HL-60/S4 (cell line): Measurements from ENCODE around the gene MPPED2.
"Not testable (repeated sequence)": the region's sequence is repeated elsewhere in the genome, so short reads cannot be mapped to it uniquely, and the experiment has no call there.

ENCODE experiments used
- in situ Hi-C: fragments of 300-500 bp; cut with MboI; formaldehyde crosslinking; loops from 2 replicates; pipeline ENCODE4 v1.14.3; 2022; ENCODE audit warnings: low sequenced_read_pairs

Gene MPPED2

DNA sequence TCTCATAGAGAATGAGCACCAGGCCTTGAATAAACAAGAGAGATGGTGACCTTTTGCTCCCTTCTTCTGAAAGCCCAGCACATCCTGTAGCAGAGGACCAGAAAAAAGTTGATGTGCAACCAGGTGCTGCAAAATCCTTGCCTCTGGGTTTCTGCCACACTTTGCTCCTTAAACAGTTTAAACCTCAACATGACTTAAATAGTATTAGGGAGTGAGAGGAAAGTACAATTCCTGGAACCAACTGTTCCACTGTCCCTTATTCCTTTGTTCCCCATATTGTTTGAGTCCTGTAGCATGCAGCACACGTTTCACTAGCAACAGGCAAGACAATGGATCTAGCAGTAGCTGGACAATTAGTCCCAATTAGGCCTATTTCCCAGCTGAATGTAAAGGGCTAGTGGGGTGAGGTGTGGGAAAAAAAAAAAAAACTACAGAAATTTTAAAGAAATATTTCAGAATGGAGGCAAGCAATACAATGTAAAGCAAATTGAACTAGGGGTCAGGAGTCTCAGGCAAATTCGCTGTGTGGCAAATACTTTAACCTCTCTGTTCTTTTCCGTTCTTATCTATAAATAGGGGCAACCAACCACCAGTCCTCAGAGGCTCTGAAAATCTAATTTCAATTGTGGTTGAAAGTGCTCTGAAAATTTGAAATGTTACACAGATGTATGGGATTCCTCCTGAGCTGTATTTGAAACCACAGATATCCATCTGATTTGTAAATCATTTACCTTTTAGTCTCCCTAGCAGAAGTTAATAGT is 6.6 kb downstream of the MPPED2 start:
- in situ Hi-C loops, result no loop called here

DNA sequence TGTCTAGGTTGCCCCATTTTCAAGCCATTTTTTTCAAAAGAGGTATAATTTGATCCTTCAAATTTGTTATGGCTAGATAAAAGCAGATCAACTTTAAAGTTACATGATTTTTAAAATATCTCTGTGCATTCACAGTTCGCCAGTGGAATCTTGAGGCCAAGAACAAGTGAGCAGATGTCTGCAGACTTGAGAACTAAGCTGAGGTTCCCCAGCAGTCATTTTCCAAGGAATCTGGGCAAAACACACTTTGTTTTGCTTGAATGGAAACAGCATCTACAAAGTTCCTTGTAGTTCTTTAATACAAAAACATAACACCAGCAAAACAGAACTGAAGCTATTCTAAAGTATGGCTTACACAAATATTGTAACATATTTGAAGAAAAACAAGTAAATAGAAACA is 7.7 kb downstream of the MPPED2 start:
- in situ Hi-C loops, result no loop called here

- in situ Hi-C loops, result no loop called here
These were observed 12.2 kb downstream of the MPPED2 start for GRCh38 chr11:30573951-30574350.

DNA sequence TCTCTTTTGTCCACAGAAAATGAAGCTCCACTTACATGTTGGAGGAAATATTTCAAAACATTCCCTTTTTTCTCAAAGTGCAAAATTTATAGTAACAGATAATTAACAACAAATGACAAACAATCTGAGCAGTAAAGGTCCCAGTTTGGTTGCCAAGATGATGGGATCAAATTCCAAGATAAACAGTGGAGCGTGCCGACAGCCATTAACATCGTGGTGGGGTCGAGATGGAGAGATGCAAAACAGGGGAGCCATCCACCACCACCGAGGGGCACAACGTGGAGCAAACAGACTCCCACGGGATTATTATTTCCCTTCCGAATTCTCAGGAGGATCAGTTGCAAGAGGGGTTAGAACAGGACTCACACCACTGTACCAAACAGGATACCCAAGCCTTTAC is 17.2 kb downstream of the MPPED2 start:
- in situ Hi-C loops, result no loop called here

- in situ Hi-C loops, result no loop called here
These were observed 18.5 kb downstream of the MPPED2 start for GRCh38 chr11:30567644-30568043.

DNA sequence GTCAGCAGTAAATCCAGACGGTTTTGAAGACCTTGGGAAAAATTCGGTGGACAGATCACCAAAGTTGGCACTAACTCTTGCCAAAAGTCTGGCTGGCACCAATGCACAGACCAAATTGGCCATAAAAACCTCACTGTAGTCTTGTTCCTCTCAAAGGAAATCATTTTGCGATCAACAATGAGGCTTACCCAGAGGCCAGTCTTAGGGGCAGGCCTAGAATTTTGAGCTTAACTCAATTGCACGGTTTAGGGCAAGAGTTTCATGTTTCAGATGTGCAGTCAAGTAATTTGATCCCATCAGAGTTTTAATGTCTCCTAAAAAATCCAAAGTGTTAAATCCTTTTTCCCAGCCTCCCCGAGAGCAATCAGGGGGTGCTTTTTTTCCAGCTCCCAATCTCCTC is 19.0 kb downstream of the MPPED2 start:
- in situ Hi-C loops, result no loop called here

DNA sequence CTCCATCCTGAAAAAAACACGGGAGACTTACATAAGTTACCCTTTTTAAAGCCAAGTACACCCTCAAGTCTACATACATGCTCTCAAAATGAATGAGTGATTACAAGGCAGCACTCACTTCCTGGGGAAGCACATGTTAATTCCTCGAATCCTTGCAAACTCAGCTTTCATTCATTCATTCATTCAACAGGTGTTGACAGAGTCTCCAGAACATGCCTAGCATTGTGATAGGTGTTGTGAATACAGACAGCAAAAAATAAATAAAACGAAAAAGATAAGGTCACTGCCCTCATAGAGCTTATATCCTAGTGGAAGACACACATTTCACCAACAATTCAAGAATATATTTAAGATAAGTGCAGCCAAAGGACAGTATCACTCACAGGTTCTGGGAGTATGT is 19.7 kb downstream of the MPPED2 start:
- in situ Hi-C loops, result no loop called here

GRCh38 chr11:30565027-30565426 is 21.1 kb downstream of the MPPED2 start:
- in situ Hi-C loops, result no loop called here

- in situ Hi-C loops, result no loop called here
These were observed 24.3 kb downstream of the MPPED2 start for GRCh38 chr11:30561691-30562415.

DNA sequence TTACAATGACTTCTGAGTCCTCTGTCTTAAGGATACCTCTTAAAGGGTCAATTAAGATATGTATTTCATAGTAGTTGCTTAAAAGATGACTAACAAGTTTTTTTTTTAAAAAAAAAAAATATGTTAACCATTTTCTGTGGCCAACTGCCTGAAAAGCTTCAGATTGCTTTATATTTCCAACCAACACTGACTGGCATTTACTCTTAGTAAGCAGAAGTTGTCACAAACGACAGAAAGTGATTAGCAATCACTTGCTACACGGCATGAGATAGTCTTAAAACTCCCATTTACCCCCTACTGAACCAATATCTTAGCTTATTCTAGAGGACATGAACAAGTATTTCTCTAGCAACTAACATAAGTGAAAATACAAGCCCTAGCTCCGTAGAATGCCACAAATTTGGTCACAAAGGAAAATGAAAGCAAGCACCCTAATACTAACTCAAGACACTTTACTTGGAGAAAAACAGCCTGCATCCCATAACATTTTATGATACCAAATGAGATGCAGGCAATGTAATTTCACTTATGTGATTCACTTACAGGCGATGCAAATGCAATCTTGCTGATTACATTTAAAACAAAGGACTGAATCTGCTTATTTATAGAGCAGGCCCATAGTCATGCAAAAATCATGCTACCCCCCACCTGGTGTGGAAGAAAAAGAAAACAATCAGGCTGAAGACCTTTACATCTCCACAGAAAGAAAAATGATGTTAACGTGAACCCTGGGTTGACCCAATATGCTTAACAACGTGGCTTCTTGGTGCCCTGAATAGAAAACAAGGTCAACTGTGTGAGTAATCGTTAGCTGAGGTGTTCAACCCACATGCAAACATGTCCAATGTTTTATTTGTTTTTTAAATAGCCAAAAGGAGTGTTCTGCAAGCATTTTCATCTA is 25.7 kb downstream of the MPPED2 start:
- in situ Hi-C loops, result no loop called here

DNA sequence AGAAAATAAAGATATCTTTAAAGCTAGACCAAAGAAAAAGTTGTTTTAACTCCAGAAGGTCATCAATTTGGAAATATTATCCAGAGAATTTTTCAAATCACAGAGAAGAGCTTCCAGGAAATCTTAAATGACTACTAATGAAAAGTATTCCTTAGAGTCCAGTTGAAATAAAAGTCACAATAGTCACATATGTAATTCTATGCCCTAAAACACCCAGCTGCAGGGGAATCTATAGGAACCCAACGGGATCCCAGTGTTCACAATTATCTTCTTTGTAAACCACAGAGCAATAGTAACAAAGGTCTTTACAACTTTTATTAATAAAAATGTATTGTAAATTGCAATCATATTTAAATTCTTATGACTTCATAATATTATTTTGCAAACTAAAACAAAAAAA is 27.1 kb downstream of the MPPED2 start:
- in situ Hi-C loops, result no loop called here

DNA sequence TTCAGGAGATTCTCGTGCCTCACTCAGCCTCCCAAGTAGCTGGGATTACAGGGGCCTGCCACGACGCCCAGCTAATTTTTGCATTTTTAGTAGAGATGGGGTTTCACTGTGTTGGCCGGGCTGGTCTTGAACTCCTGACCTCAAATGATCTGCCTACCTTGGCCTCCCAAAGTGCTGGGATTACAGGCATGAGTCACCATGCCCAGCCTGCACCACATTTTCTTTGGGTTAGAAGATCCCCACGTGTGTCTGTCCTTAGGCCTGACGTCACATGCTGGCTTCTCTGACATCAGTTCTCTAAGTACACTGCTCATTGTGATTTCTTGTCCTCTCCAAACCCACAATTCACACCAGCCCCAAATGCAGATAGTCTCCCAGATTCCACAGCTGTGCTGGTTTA is 31.6 kb downstream of the MPPED2 start:
- in situ Hi-C loops, result not testable (repeated sequence)

DNA sequence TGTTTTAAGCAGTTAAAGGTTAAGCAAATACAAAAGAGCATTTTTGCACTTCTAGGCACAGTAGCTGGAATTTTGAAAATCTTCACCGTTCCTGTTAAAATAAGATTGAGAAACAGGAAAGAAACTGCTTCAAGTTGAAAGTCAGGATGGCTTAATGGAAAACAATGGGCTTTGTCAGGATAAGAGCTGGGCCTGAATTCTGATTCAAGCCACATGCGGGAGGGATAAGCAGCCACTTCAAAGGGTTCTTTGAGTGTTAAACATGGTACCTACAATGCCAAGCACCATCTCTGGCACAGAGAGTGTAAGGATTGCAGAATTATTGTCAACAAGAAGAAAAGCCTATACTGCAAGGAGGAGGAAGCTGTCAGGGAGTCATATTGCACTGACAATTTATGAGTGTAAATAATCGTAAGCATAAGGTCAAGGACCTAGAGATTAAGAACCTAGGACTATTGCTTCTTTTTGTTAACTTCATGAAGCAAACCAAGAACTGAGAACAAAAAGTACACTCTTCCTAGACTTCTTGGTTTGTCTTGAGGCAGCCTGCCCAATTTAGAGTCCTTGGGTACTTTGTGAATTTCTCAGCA is 32.5 kb downstream of the MPPED2 start:
- in situ Hi-C loops, result no loop called here

DNA sequence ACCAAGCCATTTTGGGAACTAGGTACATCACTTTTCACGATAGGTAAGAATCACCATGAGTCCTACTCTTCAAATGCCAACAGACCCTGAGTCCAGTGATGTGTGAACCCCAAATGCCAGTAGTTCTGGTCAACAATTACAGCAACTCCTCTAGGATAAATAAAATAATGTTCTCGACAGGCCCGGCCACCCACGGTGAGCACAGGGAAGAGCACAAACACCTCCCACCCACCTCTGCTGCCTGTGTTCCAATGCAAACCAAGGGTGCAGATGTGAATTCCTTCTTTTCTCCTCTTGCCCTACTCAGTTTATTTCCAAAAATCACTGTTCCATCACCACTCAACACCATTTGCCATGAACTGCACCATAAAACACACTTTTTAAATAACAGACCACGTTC is 33.3 kb downstream of the MPPED2 start:
- in situ Hi-C loops, result no loop called here

DNA sequence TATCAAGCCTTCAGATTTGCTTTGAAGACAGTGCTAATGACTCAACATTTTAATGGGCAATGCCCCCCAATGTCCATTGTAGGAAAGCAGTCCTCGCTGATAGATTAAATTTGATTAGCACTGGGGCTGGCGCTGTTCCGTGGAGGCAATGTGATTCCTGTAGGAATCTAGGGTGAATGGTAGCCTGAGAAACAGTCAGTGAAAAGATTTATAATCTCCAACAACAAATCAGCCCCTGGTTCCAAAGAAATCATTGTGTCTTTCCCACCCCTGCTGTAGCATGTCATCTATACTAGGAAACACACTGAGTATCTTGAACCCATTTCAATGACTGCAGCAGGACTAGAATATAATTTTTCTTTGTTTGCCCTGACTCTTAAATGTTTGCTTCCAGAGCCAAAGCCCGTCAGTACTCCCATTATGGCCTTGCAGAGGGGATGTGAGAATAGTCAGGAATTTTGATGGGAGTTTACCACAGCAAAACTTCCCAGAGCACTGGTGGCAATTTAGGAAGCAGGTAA is 36.1 kb downstream of the MPPED2 start:
- in situ Hi-C loops, result no loop called here

GRCh38 chr11:30549565-30549964 is 36.6 kb downstream of the MPPED2 start:
- in situ Hi-C loops, result no loop called here

GRCh38 chr11:30546334-30546733 is 39.8 kb downstream of the MPPED2 start:
- in situ Hi-C loops, result no loop called here

DNA sequence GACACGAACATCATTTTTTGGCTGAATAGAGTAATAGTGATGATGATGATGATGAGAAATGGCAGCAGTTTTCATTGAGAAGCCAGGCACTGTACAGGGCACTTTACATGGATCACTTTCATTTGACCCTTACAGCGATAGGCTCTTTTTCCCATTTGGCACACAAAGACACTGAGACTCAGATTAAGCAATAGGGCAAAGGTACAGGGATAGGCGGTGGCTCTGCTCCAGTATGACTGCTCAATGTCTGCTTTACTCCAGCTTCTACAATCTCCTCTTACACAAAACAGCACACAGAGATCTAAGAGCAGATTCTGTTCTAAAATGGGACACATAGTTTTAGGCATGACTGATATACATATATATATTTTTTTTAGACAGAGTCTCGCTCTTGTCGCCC is 40.6 kb downstream of the MPPED2 start:
- in situ Hi-C loops, result no loop called here

DNA sequence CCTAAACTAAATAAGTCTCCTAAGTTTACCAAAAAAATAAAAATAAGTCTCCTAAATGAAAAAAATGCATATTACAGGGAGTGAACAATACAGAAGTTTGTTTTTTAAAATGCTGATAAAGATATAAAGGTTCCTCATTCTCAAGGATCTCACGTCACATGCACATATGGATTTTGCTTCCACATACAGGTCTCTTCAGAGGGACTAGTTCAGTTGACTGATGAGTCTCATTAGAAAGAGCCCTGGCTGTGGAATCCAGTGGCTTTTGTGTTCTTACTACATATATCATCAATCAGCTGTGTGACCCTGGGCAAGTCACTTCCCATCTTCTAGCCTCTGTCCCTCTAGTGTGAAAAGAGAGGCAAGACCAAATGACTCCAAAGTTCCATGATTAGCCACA is 43.1 kb downstream of the MPPED2 start:
- in situ Hi-C loops, result no loop called here

- in situ Hi-C loops, result no loop called here
These were observed 45.4 kb downstream of the MPPED2 start for GRCh38 chr11:30540781-30541180.

- in situ Hi-C loops, result no loop called here
These were observed 47.9 kb downstream of the MPPED2 start for GRCh38 chr11:30538251-30538650.
